ENCODE measurements around the gene CCDC97.
"Not testable (repeated sequence)": the region's sequence is repeated elsewhere in the genome, so short reads cannot be mapped to it uniquely, and the experiment has no call there.

CCDC97 gene

GRCh38 chr19:41278478-41278877 is 31.5 kb upstream of the CCDC97 start:
- ChIA-PET CTCF (interaction anchor here (0.6 to 2.3 kb wide), 4 partner anchors 16 to 30 kb away, joined by 3 to 11 read pairs (median 7); no protein-coding TSS in a partner anchor), POLR2A (no interaction called here)
- H3K4me1 ChIP-seq (ENCODE audit: control insufficient read depth, insufficient read depth, low read length) = no peaks in the 10 kb centered on the region
- no peaks in the 10 kb centered on the region for H3K9me3 ChIP-seq (ENCODE audit: control insufficient read depth, insufficient read depth, low read depth, low read length)
- peak; percentile 96 for TF ChIP-seq ZNF121 (tag by site-specific recombination; IDR thresholded peaks at IDR 0.05)
- TF ChIP-seq WT1 (tag by site-specific recombination; IDR thresholded peaks at IDR 0.05) = no peak
- H3K36me3 ChIP-seq (ENCODE audit: control insufficient read depth in 2 of 2, insufficient read depth in 1 of 2, low read length in 2 of 2) = peaks cover 98 to 100% of the 10 kb centered on the region in 2 experiments
- H3K4me3 ChIP-seq (ENCODE audit: low read depth, low read length) = no peak overlapping the region
- no peak overlapping the region for H3K27ac ChIP-seq (ENCODE audit: extremely low read depth, low read depth, low read length)

GRCh38 chr19:41288673-41289530 is 21.1 kb upstream of the CCDC97 start:
- H3K4me3 ChIP-seq (ENCODE audit: low read depth, low read length) = no peak overlapping the region
- CTCF ChIA-PET = interaction anchor here (0.7 to 12.7 kb wide), 5 partner anchors 12 to 145 kb away, joined by 3 to 120 read pairs (median 5); no protein-coding TSS in a partner anchor
- H3K9me3 ChIP-seq (ENCODE audit: control insufficient read depth, insufficient read depth, low read depth, low read length) = no peaks in the 10 kb centered on the region
- H3K4me1 ChIP-seq (ENCODE audit: control insufficient read depth, insufficient read depth, low read length) = no peaks in the 10 kb centered on the region
- POLR2A ChIA-PET = no interaction called here
- H3K36me3 ChIP-seq (ENCODE audit: control insufficient read depth in 2 of 2, insufficient read depth in 1 of 2, low read length in 2 of 2) = peaks cover 95 to 100% of the 10 kb centered on the region in 2 experiments
- TF ChIP-seq ZBTB17 (tag by site-specific recombination; IDR thresholded peaks at IDR 0.05) (no peak), ZNF596 (tag by site-specific recombination; IDR thresholded peaks at IDR 0.05) (no peak), ZNF366 (tag by site-specific recombination; conservative IDR thresholded peaks at IDR 0.05) (no peak), ZNF626 (tag by site-specific recombination; IDR thresholded peaks at IDR 0.05) (no peak), ZBTB8A (tag by site-specific recombination; IDR thresholded peaks at IDR 0.05) (no peak), ZNF121 (tag by site-specific recombination; IDR thresholded peaks at IDR 0.05) (no peak), PRDM1 (tag by site-specific recombination; IDR thresholded peaks at IDR 0.05) (no peak), ZNF629 (tag by site-specific recombination; IDR thresholded peaks at IDR 0.05) (no peak), YY2 (tag by site-specific recombination; IDR thresholded peaks at IDR 0.05) (no peak), ZNF548 (tag by site-specific recombination; IDR thresholded peaks at IDR 0.05) (no peak), ZNF214 (tag by site-specific recombination; IDR thresholded peaks at IDR 0.05; ENCODE audit: borderline replicate concordance) (no peak), ZNF792 (tag by site-specific recombination; IDR thresholded peaks at IDR 0.05) (no peak), ZNF350 (tag by site-specific recombination; IDR thresholded peaks at IDR 0.05) (no peak), HOXA7 (CRISPR knock-in tag; IDR thresholded peaks at IDR 0.05; ENCODE audit: borderline replicate concordance) (no peak)
- TF ChIP-seq, protein P1, sequence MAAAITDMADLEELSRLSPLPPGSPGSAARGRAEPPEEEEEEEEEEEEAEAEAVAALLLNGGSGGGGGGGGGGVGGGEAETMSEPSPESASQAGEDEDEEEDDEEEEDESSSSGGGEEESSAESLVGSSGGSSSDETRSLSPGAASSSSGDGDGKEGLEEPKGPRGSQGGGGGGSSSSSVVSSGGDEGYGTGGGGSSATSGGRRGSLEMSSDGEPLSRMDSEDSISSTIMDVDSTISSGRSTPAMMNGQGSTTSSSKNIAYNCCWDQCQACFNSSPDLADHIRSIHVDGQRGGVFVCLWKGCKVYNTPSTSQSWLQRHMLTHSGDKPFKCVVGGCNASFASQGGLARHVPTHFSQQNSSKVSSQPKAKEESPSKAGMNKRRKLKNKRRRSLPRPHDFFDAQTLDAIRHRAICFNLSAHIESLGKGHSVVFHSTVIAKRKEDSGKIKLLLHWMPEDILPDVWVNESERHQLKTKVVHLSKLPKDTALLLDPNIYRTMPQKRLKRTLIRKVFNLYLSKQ (tag by site-specific recombination; IDR thresholded peaks at IDR 0.05; ENCODE audit: borderline replicate concordance) = no peak
- peak overlapping the region; percentile 36; the same call in 1 of the 2 replicates for H3K27ac ChIP-seq (ENCODE audit: extremely low read depth, low read depth, low read length)

- peaks cover 95 to 100% of the 10 kb centered on the region in 2 experiments for H3K36me3 ChIP-seq (ENCODE audit: control insufficient read depth in 2 of 2, insufficient read depth in 1 of 2, low read length in 2 of 2)
- H3K27ac ChIP-seq (ENCODE audit: extremely low read depth, low read depth, low read length); H3K4me1 ChIP-seq (ENCODE audit: control insufficient read depth, insufficient read depth, low read length); H3K4me3 ChIP-seq (ENCODE audit: low read depth, low read length); H3K9me3 ChIP-seq (ENCODE audit: control insufficient read depth, insufficient read depth, low read depth, low read length): not testable (repeated sequence)
- POLR2A ChIA-PET = interaction anchor here (0.5 kb wide), 1 partner anchor 590 kb away, joined by 5 read pairs; no protein-coding TSS in a partner anchor
- TF ChIP-seq, protein P2, sequence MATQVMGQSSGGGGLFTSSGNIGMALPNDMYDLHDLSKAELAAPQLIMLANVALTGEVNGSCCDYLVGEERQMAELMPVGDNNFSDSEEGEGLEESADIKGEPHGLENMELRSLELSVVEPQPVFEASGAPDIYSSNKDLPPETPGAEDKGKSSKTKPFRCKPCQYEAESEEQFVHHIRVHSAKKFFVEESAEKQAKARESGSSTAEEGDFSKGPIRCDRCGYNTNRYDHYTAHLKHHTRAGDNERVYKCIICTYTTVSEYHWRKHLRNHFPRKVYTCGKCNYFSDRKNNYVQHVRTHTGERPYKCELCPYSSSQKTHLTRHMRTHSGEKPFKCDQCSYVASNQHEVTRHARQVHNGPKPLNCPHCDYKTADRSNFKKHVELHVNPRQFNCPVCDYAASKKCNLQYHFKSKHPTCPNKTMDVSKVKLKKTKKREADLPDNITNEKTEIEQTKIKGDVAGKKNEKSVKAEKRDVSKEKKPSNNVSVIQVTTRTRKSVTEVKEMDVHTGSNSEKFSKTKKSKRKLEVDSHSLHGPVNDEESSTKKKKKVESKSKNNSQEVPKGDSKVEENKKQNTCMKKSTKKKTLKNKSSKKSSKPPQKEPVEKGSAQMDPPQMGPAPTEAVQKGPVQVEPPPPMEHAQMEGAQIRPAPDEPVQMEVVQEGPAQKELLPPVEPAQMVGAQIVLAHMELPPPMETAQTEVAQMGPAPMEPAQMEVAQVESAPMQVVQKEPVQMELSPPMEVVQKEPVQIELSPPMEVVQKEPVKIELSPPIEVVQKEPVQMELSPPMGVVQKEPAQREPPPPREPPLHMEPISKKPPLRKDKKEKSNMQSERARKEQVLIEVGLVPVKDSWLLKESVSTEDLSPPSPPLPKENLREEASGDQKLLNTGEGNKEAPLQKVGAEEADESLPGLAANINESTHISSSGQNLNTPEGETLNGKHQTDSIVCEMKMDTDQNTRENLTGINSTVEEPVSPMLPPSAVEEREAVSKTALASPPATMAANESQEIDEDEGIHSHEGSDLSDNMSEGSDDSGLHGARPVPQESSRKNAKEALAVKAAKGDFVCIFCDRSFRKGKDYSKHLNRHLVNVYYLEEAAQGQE (tag by site-specific recombination; IDR thresholded peaks at IDR 0.05) = peak; percentile 70
- CTCF ChIA-PET = interaction anchor here (0.7 to 12.7 kb wide), 3 partner anchors 17 to 531 kb away, joined by 4 to 120 read pairs (median 8); no protein-coding TSS in a partner anchor
Measured at GRCh38 chr19:41289814-41290213, 20.2 kb upstream of the CCDC97 start.
